ENCODE data around the gene CCDC174.

The CCDC174 gene

DNA sequence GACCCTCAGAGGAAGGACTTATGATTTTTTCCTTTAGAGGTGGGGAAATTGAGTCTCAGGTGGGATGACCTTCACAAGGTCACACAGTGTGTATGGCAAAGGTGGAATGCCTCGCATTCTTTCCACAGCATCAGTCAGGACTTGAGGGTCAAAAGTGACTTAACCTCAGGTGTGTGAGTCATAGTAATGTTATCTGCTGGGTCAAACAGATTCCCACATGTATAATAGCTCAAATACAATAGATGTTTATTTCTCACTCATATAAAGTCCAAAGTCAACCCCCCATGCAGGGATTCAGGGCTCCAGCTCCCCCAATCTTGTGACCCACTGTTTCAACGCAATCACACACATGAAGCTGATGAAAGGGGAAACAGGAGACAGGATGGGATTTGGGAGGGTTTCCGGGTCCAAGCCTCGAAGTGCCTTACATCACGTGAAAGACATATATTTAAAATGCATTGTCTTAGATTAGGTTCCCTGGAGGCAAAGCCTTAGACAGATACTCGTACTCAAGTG lies 34.0 kb upstream of the CCDC174 start:
- TF ChIP-seq, protein P1, sequence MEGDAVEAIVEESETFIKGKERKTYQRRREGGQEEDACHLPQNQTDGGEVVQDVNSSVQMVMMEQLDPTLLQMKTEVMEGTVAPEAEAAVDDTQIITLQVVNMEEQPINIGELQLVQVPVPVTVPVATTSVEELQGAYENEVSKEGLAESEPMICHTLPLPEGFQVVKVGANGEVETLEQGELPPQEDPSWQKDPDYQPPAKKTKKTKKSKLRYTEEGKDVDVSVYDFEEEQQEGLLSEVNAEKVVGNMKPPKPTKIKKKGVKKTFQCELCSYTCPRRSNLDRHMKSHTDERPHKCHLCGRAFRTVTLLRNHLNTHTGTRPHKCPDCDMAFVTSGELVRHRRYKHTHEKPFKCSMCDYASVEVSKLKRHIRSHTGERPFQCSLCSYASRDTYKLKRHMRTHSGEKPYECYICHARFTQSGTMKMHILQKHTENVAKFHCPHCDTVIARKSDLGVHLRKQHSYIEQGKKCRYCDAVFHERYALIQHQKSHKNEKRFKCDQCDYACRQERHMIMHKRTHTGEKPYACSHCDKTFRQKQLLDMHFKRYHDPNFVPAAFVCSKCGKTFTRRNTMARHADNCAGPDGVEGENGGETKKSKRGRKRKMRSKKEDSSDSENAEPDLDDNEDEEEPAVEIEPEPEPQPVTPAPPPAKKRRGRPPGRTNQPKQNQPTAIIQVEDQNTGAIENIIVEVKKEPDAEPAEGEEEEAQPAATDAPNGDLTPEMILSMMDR (IDR thresholded peaks at IDR 0.05; ENCODE audit: insufficient read depth, low read depth, low read length, missing control alignments) = no peak
- H3K4me3 ChIP-seq (ENCODE audit: low read depth, low read length) = no peak overlapping the region
- DNase-seq (ENCODE audit: low read depth) = no peak

DNA sequence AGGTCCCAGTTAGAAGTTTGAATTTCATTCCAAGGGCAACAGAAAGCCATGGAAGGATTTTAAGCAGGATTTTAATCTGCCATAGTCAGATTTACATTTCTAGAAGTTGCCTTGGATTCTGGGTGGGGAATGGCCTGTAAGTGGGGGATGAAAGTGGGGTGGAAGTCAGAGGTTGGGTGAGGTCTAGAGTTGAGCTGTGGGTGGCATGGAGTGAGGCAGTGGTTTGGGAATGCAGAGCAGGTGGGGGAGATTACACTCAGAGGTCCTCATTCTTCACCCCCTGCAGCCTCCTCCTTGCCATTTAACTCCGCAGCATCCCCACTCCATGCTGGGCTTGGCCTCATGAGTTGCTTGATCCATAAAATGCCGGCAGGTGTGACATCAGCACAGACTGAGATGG lies 32.0 kb upstream of the CCDC174 start:
- TF ChIP-seq, protein P1 (IDR thresholded peaks at IDR 0.05; ENCODE audit: insufficient read depth, low read depth, low read length, missing control alignments) = no peak
- no peak for DNase-seq (ENCODE audit: low read depth)
- no peak overlapping the region for H3K4me3 ChIP-seq (ENCODE audit: low read depth, low read length)

DNA sequence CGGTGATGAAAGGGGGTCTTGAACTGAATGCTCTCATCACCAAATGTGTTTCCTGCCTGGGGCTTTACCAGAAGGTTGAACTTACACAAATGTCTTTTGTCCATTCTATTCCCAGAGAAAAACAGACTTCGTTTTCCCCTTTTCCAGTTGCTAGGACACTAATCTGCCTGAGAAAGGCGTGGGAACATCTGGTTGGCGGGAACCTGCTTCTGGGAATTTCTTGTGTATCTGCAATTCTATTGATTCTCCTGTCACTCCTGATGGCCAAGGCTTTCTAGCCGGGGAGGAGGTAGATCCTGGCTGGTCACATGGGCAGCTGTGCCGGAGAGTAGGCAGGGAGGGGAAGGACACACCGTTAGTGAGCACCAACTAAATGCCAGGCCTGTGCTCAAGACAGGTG lies 31.1 kb upstream of the CCDC174 start:
- H3K4me3 ChIP-seq (ENCODE audit: low read depth, low read length) = no peak overlapping the region
- TF ChIP-seq, protein P1 (IDR thresholded peaks at IDR 0.05; ENCODE audit: insufficient read depth, low read depth, low read length, missing control alignments) = no peak
- DNase-seq (ENCODE audit: low read depth) = no peak

DNA sequence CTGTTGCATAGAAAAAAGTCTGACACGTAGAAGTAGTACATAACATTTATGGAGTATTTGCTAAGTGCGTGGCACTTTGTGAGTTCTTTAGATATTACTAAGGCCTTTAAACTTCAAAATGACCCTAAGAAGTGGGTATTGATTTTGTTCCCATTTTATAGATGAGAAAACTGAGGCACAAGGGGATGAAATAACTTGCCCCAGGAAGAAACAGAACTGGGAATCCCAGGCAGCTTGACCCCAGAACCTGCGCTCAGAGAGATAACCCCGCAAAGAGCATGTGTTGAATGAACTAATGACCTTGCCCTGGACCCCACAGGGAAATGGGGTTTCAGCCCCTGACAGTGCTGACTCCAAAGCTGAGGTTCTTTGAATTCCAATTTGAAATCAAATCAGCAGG lies 30.5 kb upstream of the CCDC174 start:
- no peak overlapping the region for H3K4me3 ChIP-seq (ENCODE audit: low read depth, low read length)
- TF ChIP-seq, protein P1 (IDR thresholded peaks at IDR 0.05; ENCODE audit: insufficient read depth, low read depth, low read length, missing control alignments) = no peak
- DNase-seq (ENCODE audit: low read depth) = no peak

DNA sequence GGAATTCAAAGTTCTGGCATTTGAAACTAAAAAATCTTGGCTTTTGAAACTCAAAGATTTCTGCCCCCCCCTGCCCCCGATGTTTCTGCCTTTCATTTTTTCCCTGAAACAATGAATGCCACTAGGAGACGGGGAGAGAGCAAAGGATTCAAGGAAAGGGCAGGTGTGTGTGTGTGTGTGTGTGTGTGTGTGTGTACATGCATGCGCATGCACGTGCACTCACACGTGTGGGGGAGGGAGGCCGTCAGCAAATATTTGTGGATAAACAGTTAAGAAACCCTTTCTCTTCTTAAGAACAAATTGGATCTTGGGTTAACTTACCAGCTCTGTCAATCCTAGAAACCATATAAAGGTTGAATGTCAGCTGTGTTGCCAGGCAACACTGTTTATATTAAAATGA lies 29.2 kb upstream of the CCDC174 start:
- no peak overlapping the region for H3K4me3 ChIP-seq (ENCODE audit: low read depth, low read length)
- TF ChIP-seq, protein P1 (IDR thresholded peaks at IDR 0.05; ENCODE audit: insufficient read depth, low read depth, low read length, missing control alignments) = no peak
- DNase-seq (ENCODE audit: low read depth) = no peak

DNA sequence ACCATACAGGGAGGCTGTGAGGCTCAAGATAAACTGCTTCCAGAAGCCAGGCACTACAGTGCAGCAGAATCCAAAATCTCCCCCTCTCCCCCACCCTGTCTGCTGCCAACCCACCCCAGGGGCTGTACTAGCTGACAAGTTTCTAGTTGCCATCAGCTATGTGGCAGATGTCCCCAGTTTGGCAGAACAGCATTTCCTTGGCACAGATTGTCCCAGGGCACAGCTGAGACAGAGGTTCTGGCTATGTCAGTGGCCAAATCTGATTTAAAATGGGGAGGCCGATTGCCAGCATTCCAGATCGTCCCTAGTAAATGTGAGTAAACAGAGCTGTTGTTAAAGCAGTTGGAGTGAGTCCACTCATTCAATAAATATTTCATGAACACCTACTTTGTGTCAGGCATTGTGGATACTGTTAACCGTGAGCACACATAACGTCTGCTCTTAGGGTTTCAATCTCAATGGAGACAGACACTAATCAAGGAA lies 28.0 kb upstream of the CCDC174 start:
- H3K4me3 ChIP-seq (ENCODE audit: low read depth, low read length) = no peak overlapping the region
- TF ChIP-seq, protein P1 (IDR thresholded peaks at IDR 0.05; ENCODE audit: insufficient read depth, low read depth, low read length, missing control alignments) = no peak
- no peak for DNase-seq (ENCODE audit: low read depth)

DNA sequence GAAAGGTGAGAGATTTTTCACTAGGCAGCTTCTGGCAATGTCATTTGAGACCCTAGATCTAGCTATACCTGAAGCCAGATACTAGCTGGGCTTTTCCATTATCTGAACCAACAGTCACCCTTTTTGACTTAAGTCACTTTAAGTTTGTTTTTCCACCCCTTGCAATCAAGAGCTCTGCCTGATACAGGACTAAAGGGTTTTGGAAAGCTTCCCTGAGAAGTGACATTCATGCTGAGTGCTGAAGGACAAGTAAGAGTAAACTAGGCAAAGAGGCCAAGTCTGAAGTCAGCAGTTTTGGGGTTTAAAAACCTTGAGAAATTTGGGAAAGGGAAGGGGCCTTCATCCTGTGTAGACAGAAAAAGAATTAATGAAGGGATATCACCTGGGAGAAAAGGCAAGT lies 27.1 kb upstream of the CCDC174 start:
- TF ChIP-seq, protein P1 (IDR thresholded peaks at IDR 0.05; ENCODE audit: insufficient read depth, low read depth, low read length, missing control alignments) = no peak
- DNase-seq (ENCODE audit: low read depth) = no peak
- H3K4me3 ChIP-seq (ENCODE audit: low read depth, low read length) = no peak overlapping the region
